ENCODE results near the gene LRRC28. TPM values are rescaled to one million over a fixed set of nuclear protein-coding genes. Genes with fewer than 3 reads are reported as not detected.

The LRRC28 gene
- total and polyA plus RNA-seq, 2 of the 4 experiments (the other 2 are of a cell fraction) = 12.7 to 21.1 TPM

DNA sequence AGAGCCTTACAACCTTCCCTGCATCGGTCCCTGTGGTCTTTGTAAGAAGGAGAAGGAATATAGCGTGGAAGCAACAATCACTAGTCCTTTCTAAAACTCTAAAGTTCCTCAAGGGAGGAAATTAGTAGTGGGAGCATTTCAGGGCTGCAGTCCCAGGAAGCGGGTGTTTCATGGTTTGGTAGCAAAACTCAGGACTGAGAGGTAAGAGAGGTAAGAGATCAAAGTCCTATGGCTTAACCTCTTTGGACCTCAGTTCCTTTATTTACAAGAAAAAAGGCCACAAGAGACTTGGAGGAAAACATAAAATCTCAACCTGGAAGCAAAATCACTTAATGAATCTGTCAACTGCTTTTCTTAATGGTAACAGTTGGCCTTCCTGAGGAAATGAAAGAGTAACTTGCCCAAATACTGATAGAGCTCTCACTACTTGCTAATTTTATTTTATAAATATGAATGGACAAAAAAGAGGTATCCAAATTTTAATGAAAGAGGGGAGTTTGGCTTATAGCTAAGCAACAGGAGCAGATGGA, 14.3 kb downstream of the LRRC28 start:
- Histone ChIP-seq H3K9me3 (ENCODE audit: control insufficient read depth, insufficient read depth, low read length) (no peaks in the 10 kb centered on the region), H2AK5ac (ENCODE audit: low read depth, low read length) (no peak overlapping the region), H3K9me1 (ENCODE audit: insufficient read depth, low read length) (no peaks in the 10 kb centered on the region), H3K4ac (ENCODE audit: low read depth, low read length) (no peak overlapping the region), H2AK9ac (replicated peaks; ENCODE audit: low read depth, low read length, poor library complexity) (no peak overlapping the region), H3K79me1 (ENCODE audit: low read depth in 1 of 2, low read length in 2 of 2) (no peaks in the 10 kb centered on the region), H4K91ac (ENCODE audit: insufficient read depth, low read depth, low read length) (no peak overlapping the region), H2BK20ac (ENCODE audit: low read depth, low read length) (no peak overlapping the region), H3K4me3 (ENCODE audit: insufficient read depth, low read depth, low read length) (no peak overlapping the region), H2AFZ (replicated peaks; ENCODE audit: low read length, poor library complexity) (no peak overlapping the region), H4K5ac (ENCODE audit: low read depth, low read length) (no peak overlapping the region), H3K56ac (ENCODE audit: extremely low read depth, insufficient read depth, low read length) (no peak overlapping the region), H2BK5ac (ENCODE audit: low read depth, low read length, poor library complexity, severe bottlenecking) (no peak overlapping the region), H3K14ac (replicated peaks; ENCODE audit: low read depth, low read length) (no peak overlapping the region), H3K9ac (ENCODE audit: low read depth, low read length) (no peak overlapping the region), H3K27ac (ENCODE audit: insufficient read depth, low read length) (no peak overlapping the region), H3K23ac (ENCODE audit: low read depth, low read length) (no peak overlapping the region), H3K18ac (ENCODE audit: low read depth, low read length) (no peak overlapping the region), H4K8ac (ENCODE audit: low read depth in 2 of 2, low read length in 2 of 2) (no peak overlapping the region), H4K20me1 (ENCODE audit: insufficient read depth, low read length) (no peaks in the 10 kb centered on the region), H2BK120ac (ENCODE audit: low read depth, low read length) (no peak overlapping the region), H3K27me3 (ENCODE audit: control insufficient read depth, insufficient read depth, low read length) (no peaks in the 10 kb centered on the region), H3K36me3 (ENCODE audit: control insufficient read depth, insufficient read depth, low read length) (no peaks in the 10 kb centered on the region), H3K4me1 (ENCODE audit: control insufficient read depth, insufficient read depth, low read length) (no peaks in the 10 kb centered on the region), H2BK15ac (ENCODE audit: low read depth, low read length) (no peak overlapping the region), H3K4me2 (ENCODE audit: low read depth, low read length) (no peak overlapping the region)
- in situ Hi-C loops (cut with MboI; ENCODE audit: low sequenced_read_pairs) = loop anchor here (25.0 kb wide), 2 partner anchors 847 to 1322 kb away; no protein-coding TSS in a partner anchor
- DNase-seq (no peak), ATAC-seq (ENCODE audit: low read depth) (no peak)
- no CpG with 5 or more reads among the region's 3 CpGs for WGBS, 2 experiments (ENCODE audit: extremely low coverage in 2 of 2, insufficient read length in 1 of 2)
- intact Hi-C loops (cut with micrococcal nuclease) = no loop called here
- no TSS peak for BruUV-seq (replicated peaks)
- dilution Hi-C loops (cut with HindIII; ENCODE audit: low sequenced_read_pairs, unreplicated experiment) = no loop called here
- POLR2A ChIA-PET (ENCODE audit: unreplicated experiment) = no interaction called here
- CTCF ChIA-PET = no interaction called here
- TF ChIP-seq CEBPB (IDR thresholded peaks at IDR 0.05; ENCODE audit: low read depth, low read length) (no peak), MAZ (IDR thresholded peaks at IDR 0.05; ENCODE audit: borderline replicate concordance, low read depth, low read length) (no peak), RAD21 (IDR thresholded peaks at IDR 0.05; ENCODE audit: low read length) (no peak), POLR2A (IDR thresholded peaks at IDR 0.05; ENCODE audit: low read depth, low read length) (no peak), MXI1 (IDR thresholded peaks at IDR 0.05; ENCODE audit: borderline replicate concordance, low read depth, low read length) (no peak), RCOR1 (IDR thresholded peaks at IDR 0.05; ENCODE audit: insufficient replicate concordance, low read length) (no peak), NFE2L2 (IDR thresholded peaks at IDR 0.05; ENCODE audit: low read depth, low read length) (no peak), RFX5 (IDR thresholded peaks at IDR 0.05; ENCODE audit: low read depth, low read length) (no peak), CHD1 (IDR thresholded peaks at IDR 0.05; ENCODE audit: low read depth, low read length) (no peak), MAFK (IDR thresholded peaks at IDR 0.05; ENCODE audit: low read depth, low read length) (no peak)
- TF ChIP-seq, protein P1, sequence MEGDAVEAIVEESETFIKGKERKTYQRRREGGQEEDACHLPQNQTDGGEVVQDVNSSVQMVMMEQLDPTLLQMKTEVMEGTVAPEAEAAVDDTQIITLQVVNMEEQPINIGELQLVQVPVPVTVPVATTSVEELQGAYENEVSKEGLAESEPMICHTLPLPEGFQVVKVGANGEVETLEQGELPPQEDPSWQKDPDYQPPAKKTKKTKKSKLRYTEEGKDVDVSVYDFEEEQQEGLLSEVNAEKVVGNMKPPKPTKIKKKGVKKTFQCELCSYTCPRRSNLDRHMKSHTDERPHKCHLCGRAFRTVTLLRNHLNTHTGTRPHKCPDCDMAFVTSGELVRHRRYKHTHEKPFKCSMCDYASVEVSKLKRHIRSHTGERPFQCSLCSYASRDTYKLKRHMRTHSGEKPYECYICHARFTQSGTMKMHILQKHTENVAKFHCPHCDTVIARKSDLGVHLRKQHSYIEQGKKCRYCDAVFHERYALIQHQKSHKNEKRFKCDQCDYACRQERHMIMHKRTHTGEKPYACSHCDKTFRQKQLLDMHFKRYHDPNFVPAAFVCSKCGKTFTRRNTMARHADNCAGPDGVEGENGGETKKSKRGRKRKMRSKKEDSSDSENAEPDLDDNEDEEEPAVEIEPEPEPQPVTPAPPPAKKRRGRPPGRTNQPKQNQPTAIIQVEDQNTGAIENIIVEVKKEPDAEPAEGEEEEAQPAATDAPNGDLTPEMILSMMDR (conservative IDR thresholded peaks at IDR 0.05; ENCODE audit: low read depth, low read length) = no peak
- TF ChIP-seq, protein P2, sequence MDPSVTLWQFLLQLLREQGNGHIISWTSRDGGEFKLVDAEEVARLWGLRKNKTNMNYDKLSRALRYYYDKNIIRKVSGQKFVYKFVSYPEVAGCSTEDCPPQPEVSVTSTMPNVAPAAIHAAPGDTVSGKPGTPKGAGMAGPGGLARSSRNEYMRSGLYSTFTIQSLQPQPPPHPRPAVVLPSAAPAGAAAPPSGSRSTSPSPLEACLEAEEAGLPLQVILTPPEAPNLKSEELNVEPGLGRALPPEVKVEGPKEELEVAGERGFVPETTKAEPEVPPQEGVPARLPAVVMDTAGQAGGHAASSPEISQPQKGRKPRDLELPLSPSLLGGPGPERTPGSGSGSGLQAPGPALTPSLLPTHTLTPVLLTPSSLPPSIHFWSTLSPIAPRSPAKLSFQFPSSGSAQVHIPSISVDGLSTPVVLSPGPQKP (IDR thresholded peaks at IDR 0.05; ENCODE audit: borderline replicate concordance, low read depth, low read length) = no peak
